ENCODE results near the gene RS1. TPM values are rescaled to one million over a fixed set of nuclear protein-coding genes. Genes with fewer than 3 reads are reported as not detected.

RS1 gene
- total and polyA plus RNA-seq, 9 donors = not detected

GRCh38 chrX:18643243-18643642 is 28.7 kb downstream of the RS1 start:
- peaks cover 21% of the 10 kb centered on the region for H3K27me3 ChIP-seq (ENCODE audit: control insufficient read depth, insufficient read depth, low read length)
- H3K27ac ChIP-seq (ENCODE audit: low read length) = no peak overlapping the region
- 80% methylated on average over 1 of the region's 3 CpGs for WGBS (ENCODE audit: insufficient coverage)
- no peak for DNase-seq
- no peaks in the 10 kb centered on the region for H3K9me3 ChIP-seq (replicated peaks; ENCODE audit: control insufficient read depth, low read depth, low read length)
- no peaks in the 10 kb centered on the region for H3K4me1 ChIP-seq (ENCODE audit: control insufficient read depth, insufficient read depth, low read length)
- H3K4me3 ChIP-seq (ENCODE audit: low read length) = no peak overlapping the region
- no peaks in the 10 kb centered on the region for H3K36me3 ChIP-seq (ENCODE audit: control insufficient read depth, insufficient read depth, low read length)

DNA sequence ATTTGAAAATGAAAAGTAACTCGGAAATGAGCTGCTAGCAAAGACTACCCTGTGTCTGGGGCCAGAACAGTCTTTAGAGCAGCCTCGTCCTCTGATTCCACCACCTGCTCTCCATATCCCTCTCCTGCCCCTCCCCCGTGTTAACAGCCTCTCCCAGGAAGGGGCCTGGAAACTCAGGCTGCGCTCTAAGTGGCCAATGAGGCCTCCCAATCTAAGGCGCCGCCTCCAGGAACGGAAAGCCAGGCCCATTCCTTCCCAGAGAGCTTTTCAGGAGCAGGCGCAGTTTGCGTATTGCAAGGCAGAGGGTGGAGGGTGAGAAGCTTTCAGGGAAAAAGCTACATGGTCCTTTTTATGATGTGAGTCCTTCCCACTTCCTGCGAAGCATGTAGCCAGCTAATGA is 31.2 kb downstream of the RS1 start:
- peak; percentile 55 for DNase-seq
- no peak overlapping the region for H3K4me3 ChIP-seq (ENCODE audit: low read length)
- peaks cover 21% of the 10 kb centered on the region for H3K27me3 ChIP-seq (ENCODE audit: control insufficient read depth, insufficient read depth, low read length)
- no peaks in the 10 kb centered on the region for H3K9me3 ChIP-seq (replicated peaks; ENCODE audit: control insufficient read depth, low read depth, low read length)
- H3K36me3 ChIP-seq (ENCODE audit: control insufficient read depth, insufficient read depth, low read length) = no peaks in the 10 kb centered on the region
- WGBS (ENCODE audit: insufficient coverage) = 11% methylated on average over 7 of the region's 10 CpGs
- no peaks in the 10 kb centered on the region for H3K4me1 ChIP-seq (ENCODE audit: control insufficient read depth, insufficient read depth, low read length)
- no peak overlapping the region for H3K27ac ChIP-seq (ENCODE audit: low read length)

DNA sequence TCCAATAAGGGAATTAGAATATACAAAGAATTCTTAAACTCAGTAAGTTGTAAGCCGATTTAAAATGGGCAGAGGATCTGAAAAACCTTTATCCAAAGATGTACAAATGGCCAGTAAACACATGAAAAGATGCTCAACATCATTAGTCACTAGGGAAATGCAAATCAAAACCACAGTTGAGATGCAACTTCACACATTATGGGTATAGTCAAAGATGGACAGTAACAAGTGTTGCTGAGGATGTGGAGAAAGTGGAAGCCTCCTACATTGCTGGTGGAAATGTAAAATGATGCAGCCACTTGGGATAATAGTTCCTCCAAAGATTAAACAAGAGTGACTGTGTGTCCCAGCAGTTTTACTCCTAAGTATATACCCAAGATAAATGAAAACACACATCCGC is 32.6 kb downstream of the RS1 start:
- H3K27ac ChIP-seq (ENCODE audit: low read length) = no peak overlapping the region
- no peaks in the 10 kb centered on the region for H3K9me3 ChIP-seq (replicated peaks; ENCODE audit: control insufficient read depth, low read depth, low read length)
- no CpG with 5 or more reads among the region's 2 CpGs for WGBS (ENCODE audit: insufficient coverage)
- no peak overlapping the region for H3K4me3 ChIP-seq (ENCODE audit: low read length)
- H3K27me3 ChIP-seq (ENCODE audit: control insufficient read depth, insufficient read depth, low read length) = peaks cover 12% of the 10 kb centered on the region
- no peaks in the 10 kb centered on the region for H3K36me3 ChIP-seq (ENCODE audit: control insufficient read depth, insufficient read depth, low read length)
- no peaks in the 10 kb centered on the region for H3K4me1 ChIP-seq (ENCODE audit: control insufficient read depth, insufficient read depth, low read length)
- no peak for DNase-seq

DNA sequence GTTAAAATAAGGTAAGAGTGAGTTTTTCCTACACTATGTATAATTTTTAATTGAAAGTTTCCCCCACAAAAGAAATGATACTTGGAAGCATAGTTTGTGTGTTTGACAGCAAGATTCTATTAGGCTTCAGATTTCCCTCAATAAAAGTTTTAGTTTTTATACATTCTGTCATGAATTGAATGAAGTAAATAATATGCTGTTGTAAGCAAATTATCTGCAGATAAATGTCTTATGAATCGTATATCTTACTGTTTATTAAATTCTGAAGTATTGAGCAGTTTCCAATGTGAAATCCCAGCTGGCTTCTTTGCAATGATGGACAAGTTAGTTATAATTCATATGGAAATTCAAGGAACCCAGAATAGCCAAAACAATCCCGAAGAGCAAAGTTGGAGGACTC is 33.5 kb downstream of the RS1 start:
- Histone ChIP-seq H3K4me1 (ENCODE audit: control insufficient read depth, insufficient read depth, low read length) (no peaks in the 10 kb centered on the region), H3K9me3 (replicated peaks; ENCODE audit: control insufficient read depth, low read depth, low read length) (no peaks in the 10 kb centered on the region), H3K4me3 (ENCODE audit: low read length) (no peak overlapping the region), H3K27ac (ENCODE audit: low read length) (no peak overlapping the region), H3K27me3 (ENCODE audit: control insufficient read depth, insufficient read depth, low read length) (peaks cover 16% of the 10 kb centered on the region), H3K36me3 (ENCODE audit: control insufficient read depth, insufficient read depth, low read length) (no peaks in the 10 kb centered on the region)
- no peak for DNase-seq
- no CpG with 5 or more reads among the region's 2 CpGs for WGBS (ENCODE audit: insufficient coverage)

DNA sequence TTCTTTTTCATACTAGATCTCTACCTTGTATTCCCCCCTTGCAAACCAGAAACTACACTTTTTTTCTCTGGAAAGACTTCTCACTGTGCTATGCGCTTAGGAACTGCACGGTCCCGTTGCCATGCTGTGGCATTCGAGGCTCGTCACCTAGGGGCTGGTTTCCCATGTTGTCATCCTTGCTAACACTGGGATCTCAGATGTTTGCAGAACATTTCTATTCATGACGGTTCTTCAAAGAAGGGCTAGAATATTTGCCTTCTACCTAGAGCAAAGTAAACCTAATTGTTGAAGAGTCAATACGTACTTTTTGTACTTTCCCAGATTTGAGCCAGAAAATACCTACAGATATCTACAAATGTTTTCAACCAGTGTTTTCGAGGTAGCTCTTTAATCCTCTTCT is 41.0 kb downstream of the RS1 start:
- Histone ChIP-seq H3K36me3 (ENCODE audit: control insufficient read depth, insufficient read depth, low read length) (peaks cover 5% of the 10 kb centered on the region), H3K27ac (ENCODE audit: low read length) (no peak overlapping the region), H3K9me3 (replicated peaks; ENCODE audit: control insufficient read depth, low read depth, low read length) (no peaks in the 10 kb centered on the region), H3K4me1 (ENCODE audit: control insufficient read depth, insufficient read depth, low read length) (no peaks in the 10 kb centered on the region), H3K27me3 (ENCODE audit: control insufficient read depth, insufficient read depth, low read length) (peaks cover 19% of the 10 kb centered on the region), H3K4me3 (ENCODE audit: low read length) (no peak overlapping the region)
- DNase-seq = no peak
- WGBS (ENCODE audit: insufficient coverage) = 87% methylated on average over 7 of the region's 8 CpGs

DNA sequence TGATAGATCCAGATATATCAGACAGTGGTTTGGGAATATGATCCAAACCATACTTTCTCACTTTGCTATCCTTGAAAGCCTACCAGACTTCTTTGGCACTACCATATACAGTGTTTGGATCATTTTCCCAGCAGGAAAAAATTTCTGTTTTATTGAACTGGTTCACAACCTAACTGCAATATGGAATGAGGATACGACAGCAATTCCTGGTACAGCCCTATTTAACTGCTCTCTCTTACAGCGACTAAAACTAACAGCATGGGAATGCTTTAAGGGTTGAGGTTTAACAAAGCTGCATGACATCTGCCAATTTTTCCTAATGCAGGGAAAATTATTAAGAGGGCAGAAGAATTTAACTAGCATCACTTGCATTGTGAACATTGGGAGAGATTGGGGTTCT is 47.3 kb downstream of the RS1 start:
- Histone ChIP-seq H3K4me3 (ENCODE audit: low read length) (no peak overlapping the region), H3K36me3 (ENCODE audit: control insufficient read depth, insufficient read depth, low read length) (peaks cover 3% of the 10 kb centered on the region), H3K9me3 (replicated peaks; ENCODE audit: control insufficient read depth, low read depth, low read length) (no peaks in the 10 kb centered on the region), H3K27me3 (ENCODE audit: control insufficient read depth, insufficient read depth, low read length) (peaks cover 14% of the 10 kb centered on the region), H3K4me1 (ENCODE audit: control insufficient read depth, insufficient read depth, low read length) (no peaks in the 10 kb centered on the region), H3K27ac (ENCODE audit: low read length) (no peak overlapping the region)
- DNase-seq = no peak
- no CpG with 5 or more reads among the region's 2 CpGs for WGBS (ENCODE audit: insufficient coverage)

GRCh38 chrX:18620349-18620748 is 51.6 kb downstream of the RS1 start:
- no peaks in the 10 kb centered on the region for H3K4me1 ChIP-seq (ENCODE audit: control insufficient read depth, insufficient read depth, low read length)
- WGBS (ENCODE audit: insufficient coverage) = no CpG with 5 or more reads among the region's 8 CpGs
- no peak overlapping the region for H3K4me3 ChIP-seq (ENCODE audit: low read length)
- no peaks in the 10 kb centered on the region for H3K9me3 ChIP-seq (replicated peaks; ENCODE audit: control insufficient read depth, low read depth, low read length)
- H3K36me3 ChIP-seq (ENCODE audit: control insufficient read depth, insufficient read depth, low read length) = no peaks in the 10 kb centered on the region
- peaks cover 9% of the 10 kb centered on the region for H3K27me3 ChIP-seq (ENCODE audit: control insufficient read depth, insufficient read depth, low read length)
- no peak for DNase-seq
- H3K27ac ChIP-seq (ENCODE audit: low read length) = no peak overlapping the region

GRCh38 chrX:18619288-18619687 is 52.6 kb downstream of the RS1 start:
- DNase-seq = no peak

DNA sequence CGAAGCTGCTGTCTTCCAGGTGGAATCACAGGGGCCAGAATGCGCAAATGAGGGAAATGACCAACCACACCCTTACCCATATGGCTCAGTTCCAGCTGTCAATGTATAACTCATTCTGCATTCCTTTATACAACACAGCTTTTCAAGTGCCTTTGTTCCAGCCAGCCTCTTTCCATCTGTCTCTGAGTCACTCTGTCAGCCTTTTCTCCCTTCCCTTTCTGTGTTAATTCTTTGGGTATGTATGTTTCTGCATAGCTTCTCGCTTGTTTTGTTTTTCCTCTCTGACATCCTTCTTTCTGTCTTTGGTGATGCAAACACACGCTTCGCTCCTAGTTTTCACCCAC is 54.5 kb downstream of the RS1 start:
- no peaks in the 10 kb centered on the region for H3K4me1 ChIP-seq (ENCODE audit: control insufficient read depth, insufficient read depth, low read length)
- no peaks in the 10 kb centered on the region for H3K36me3 ChIP-seq (ENCODE audit: control insufficient read depth, insufficient read depth, low read length)
- no peak overlapping the region for H3K27ac ChIP-seq (ENCODE audit: low read length)
- no peaks in the 10 kb centered on the region for H3K9me3 ChIP-seq (replicated peaks; ENCODE audit: control insufficient read depth, low read depth, low read length)
- H3K27me3 ChIP-seq (ENCODE audit: control insufficient read depth, insufficient read depth, low read length) = peaks cover 11% of the 10 kb centered on the region
- no peak overlapping the region for H3K4me3 ChIP-seq (ENCODE audit: low read length)
- 31% methylated on average over 2 of the region's 5 CpGs for WGBS (ENCODE audit: insufficient coverage)
- no peak for DNase-seq

More at GRCh38 chrX:18619288-18619687, 52.6 kb downstream of the RS1 start:
- Histone ChIP-seq H3K27me3 (ENCODE audit: control insufficient read depth, insufficient read depth, low read length) (peaks cover 11% of the 10 kb centered on the region), H3K4me3 (ENCODE audit: low read length) (no peak overlapping the region), H3K4me1 (ENCODE audit: control insufficient read depth, insufficient read depth, low read length) (no peaks in the 10 kb centered on the region), H3K27ac (ENCODE audit: low read length) (no peak overlapping the region), H3K9me3 (replicated peaks; ENCODE audit: control insufficient read depth, low read depth, low read length) (no peaks in the 10 kb centered on the region), H3K36me3 (ENCODE audit: control insufficient read depth, insufficient read depth, low read length) (no peaks in the 10 kb centered on the region)
- WGBS (ENCODE audit: insufficient coverage) = no CpG with 5 or more reads among the region's 2 CpGs

GRCh38 chrX:18616688-18617406 is 55.1 kb downstream of the RS1 start:
- no peaks in the 10 kb centered on the region for H3K36me3 ChIP-seq (ENCODE audit: control insufficient read depth, insufficient read depth, low read length)
- DNase-seq = no peak
- H3K9me3 ChIP-seq (replicated peaks; ENCODE audit: control insufficient read depth, low read depth, low read length) = no peaks in the 10 kb centered on the region
- peaks cover 11% of the 10 kb centered on the region for H3K27me3 ChIP-seq (ENCODE audit: control insufficient read depth, insufficient read depth, low read length)
- WGBS (ENCODE audit: insufficient coverage) = 80% methylated on average over 1 of the region's 8 CpGs
- no peak overlapping the region for H3K27ac ChIP-seq (ENCODE audit: low read length)
- H3K4me1 ChIP-seq (ENCODE audit: control insufficient read depth, insufficient read depth, low read length) = no peaks in the 10 kb centered on the region
- no peak overlapping the region for H3K4me3 ChIP-seq (ENCODE audit: low read length)

Measured in muscle of leg (tissue), 11 donors.